SK-N-MC (cell line): ENCODE data around the gene TSPAN7.

Experiments
- DNase-seq: peaks from one replicate; pipeline ENCODE4 v3.0.0-alpha.2; 2011; ENCODE audit warnings: low read depth, low spot score
- H3K27ac ChIP-seq: fragments of 200-600 bp; sonication (generic); 2 replicates; pipeline ENCODE4 v1.5.1; 2016; ENCODE audit warnings: mixed run types
- H3K36me3 ChIP-seq: fragments of 200-600 bp; sonication (generic); 2 replicates; pipeline ENCODE4 v1.6.1; 2017; ENCODE audit warnings: antibody characterized with exemption, low read length, mixed read lengths; ENCODE audit not compliant: insufficient read depth
- H3K4me3 ChIP-seq: fragments of 200-600 bp; sonication (generic); 2 replicates; pipeline ENCODE4 v1.5.1; 2016
- H3K9ac ChIP-seq: fragments of 200-600 bp; sonication (generic); 2 replicates; pipeline ENCODE4 v1.8.0; 2017; ENCODE audit warnings: mixed run types, mixed read lengths; ENCODE audit not compliant: insufficient read length
- H3K9me3 ChIP-seq: fragments of 200-600 bp; sonication (generic); 2 replicates; pipeline ENCODE4 v1.6.1; 2017; ENCODE audit warnings: low read depth, mild to moderate bottlenecking, antibody characterized with exemption, low read length, moderate library complexity, mixed read lengths
- EZH2 ChIP-seq: fragments of 200-600 bp; sonication (generic); IDR thresholded peaks from one replicate; pipeline ENCODE4 v1.6.1; 2017; ENCODE audit warnings: antibody characterized with exemption
- FOXP2 ChIP-seq: optimal IDR thresholded peaks from 2 replicates; pipeline ENCODE3; 2011; ENCODE audit warnings: mild to moderate bottlenecking, moderate library complexity; ENCODE audit not compliant: insufficient read depth; ENCODE audit errors: extremely low read length, control extremely low read depth
- POLR2AphosphoS5 ChIP-seq: IDR thresholded peaks from 2 replicates; pipeline ENCODE4 v1.6.1; 2012; ENCODE audit warnings: mild to moderate bottlenecking, low read depth, low read length, borderline replicate concordance

TSPAN7 gene

DNA sequence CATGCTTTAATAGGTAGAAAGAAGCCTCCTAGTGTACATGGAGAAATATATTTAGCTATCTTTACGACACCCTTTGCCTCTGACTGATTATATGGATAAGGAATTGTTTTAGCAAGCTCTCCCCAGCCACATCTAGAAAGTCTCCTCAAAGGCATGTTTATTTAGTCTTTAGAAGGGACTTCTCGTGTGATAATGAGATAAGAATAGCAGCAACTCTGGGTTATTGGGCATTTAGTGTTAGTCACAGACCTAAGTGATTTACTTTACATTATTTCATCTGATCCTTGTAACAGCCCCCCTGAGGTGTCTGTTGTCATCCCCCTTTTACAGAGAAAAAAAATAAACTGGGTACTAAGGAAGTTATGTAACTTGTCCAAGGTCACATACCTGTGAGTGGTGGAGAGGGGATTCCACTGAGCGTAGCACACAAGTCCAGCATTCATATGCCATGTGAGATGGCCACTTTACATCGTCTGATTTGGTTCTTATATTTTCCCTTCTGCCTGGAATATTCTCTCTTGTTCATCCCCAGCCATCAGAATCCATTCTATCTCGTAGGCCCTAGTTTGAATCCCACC, 77.7 kb downstream of the TSPAN7 start:
- no peaks in the 10 kb centered on the region for H3K9me3 ChIP-seq
- no peak overlapping the region for H3K27ac ChIP-seq
- TF ChIP-seq FOXP2, result no peak
- no peak for TF ChIP-seq POLR2AphosphoS5
- TF ChIP-seq EZH2, result no peak
- DNase-seq, result no peak
- H3K4me3 ChIP-seq, result no peak overlapping the region
- H3K36me3 ChIP-seq, result no peaks in the 10 kb centered on the region
- no peak overlapping the region for H3K9ac ChIP-seq

DNA sequence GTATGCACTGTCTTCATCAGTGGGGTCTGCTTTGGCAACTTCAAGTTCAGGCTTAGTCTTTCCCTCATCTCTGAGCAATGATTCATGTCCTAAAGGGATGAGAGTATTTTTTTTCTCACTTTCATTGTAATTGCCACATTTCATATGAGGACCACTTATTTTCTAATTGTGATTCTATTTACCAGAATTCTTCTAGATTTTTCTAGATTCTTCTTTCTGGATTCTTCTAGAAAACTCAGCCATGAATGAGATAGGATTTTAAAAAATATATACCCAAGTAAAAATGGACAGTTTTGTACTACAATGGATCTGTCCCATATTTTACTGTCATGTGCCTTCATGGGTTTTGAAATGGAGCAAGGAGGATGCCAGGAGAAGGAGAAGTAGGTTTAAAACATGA, 78.4 kb downstream of the TSPAN7 start:
- no peak overlapping the region for H3K4me3 ChIP-seq
- TF ChIP-seq EZH2, result no peak
- TF ChIP-seq FOXP2, result no peak
- no peak for TF ChIP-seq POLR2AphosphoS5
- H3K36me3 ChIP-seq, result no peaks in the 10 kb centered on the region
- DNase-seq, result no peak
- H3K9me3 ChIP-seq, result no peaks in the 10 kb centered on the region
- no peak overlapping the region for H3K27ac ChIP-seq
- no peak overlapping the region for H3K9ac ChIP-seq

DNA sequence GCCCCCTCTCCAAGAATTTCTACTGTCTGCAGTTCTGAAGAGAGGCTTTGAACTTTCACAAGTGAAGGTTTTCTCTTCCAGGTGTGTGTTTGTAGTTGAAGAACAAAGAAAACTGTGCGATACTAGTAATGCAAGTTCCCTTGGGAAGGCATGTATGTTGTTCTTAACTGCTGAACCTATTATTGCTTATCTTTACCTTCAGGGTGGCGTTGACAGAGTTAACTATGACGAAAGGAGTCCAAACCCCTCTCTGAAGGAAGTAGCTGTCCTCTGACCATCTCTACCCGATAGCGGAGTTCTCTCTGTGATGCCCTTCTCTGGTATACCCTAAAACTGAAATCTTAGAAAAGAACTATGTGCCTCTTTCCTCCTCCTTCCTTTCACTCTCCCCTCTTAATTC, 79.9 kb downstream of the TSPAN7 start:
- no peak overlapping the region for H3K9ac ChIP-seq
- no peak for DNase-seq
- no peak overlapping the region for H3K27ac ChIP-seq
- no peak for TF ChIP-seq EZH2
- TF ChIP-seq FOXP2, result no peak
- no peak for TF ChIP-seq POLR2AphosphoS5
- H3K36me3 ChIP-seq, result no peaks in the 10 kb centered on the region
- no peaks in the 10 kb centered on the region for H3K9me3 ChIP-seq
- H3K4me3 ChIP-seq, result no peak overlapping the region

DNA sequence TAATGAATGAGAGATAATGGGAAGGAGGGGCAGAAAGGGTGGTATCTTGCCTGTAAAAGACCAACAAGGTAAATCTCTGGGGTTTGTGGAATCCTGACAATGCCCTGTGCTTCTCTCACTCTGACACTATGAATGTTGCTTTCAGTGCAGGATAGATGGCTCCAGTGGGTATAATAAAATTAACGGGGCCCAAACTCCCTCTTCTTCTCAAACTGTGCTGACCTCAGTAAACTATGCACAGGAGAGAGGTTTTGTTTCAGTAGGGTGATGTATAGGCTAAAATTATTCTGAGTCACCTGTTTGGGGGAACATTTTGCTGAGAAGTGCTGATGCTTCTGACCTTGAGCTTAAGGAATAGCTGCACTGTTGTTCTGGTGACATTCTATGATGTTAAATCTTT, 82.6 kb downstream of the TSPAN7 start:
- H3K27ac ChIP-seq, result no peak overlapping the region
- H3K4me3 ChIP-seq, result no peak overlapping the region
- H3K9ac ChIP-seq, result no peak overlapping the region
- TF ChIP-seq FOXP2 (no peak), EZH2 (no peak), POLR2AphosphoS5 (no peak)
- no peaks in the 10 kb centered on the region for H3K36me3 ChIP-seq
- DNase-seq, result no peak
- no peaks in the 10 kb centered on the region for H3K9me3 ChIP-seq

DNA sequence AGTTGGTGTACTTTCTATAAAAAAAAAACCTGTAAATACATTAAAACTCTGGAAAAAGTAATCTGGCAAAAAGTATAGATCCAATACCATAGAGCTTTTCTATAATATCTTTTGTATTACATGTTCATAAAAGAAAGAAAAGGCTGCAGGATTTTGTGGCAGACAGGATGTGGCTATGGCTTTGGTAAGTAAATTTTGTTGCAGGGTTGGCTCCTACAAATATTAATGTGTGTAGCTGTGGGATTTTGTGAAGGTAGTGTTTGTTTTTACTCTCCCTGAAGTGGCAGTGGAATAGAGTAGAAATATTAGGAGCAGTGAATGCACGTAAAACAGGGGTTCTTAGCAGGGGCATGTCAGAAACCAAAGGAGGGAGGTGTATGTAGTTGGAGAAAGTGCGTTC, 84.8 kb downstream of the TSPAN7 start:
- TF ChIP-seq EZH2, result no peak
- no peak for TF ChIP-seq POLR2AphosphoS5
- TF ChIP-seq FOXP2, result no peak
- H3K9ac ChIP-seq, result no peak overlapping the region
- H3K9me3 ChIP-seq, result no peaks in the 10 kb centered on the region
- no peak for DNase-seq
- H3K36me3 ChIP-seq, result no peaks in the 10 kb centered on the region
- no peak overlapping the region for H3K4me3 ChIP-seq
- no peak overlapping the region for H3K27ac ChIP-seq

DNA sequence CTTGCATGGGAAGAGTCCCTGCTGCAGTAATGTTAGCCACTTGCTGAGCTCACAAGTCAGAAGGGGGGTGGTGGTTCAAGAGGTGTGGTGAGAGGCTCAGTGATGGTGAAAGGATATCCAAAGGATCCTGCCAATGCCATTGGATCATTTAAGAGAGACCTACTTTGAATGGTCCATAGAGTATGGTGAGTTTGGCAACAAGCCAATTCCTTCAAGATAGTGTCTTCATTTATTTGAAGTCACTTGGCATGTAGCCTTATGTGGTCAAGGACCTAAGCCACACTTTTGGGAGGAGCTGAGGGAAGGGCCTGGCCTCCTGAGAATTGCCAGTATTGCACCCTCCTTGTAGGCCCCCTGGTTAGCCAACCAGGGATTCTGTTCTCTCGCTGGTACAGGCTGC, 87.9 kb downstream of the TSPAN7 start:
- TF ChIP-seq EZH2 (no peak), FOXP2 (no peak), POLR2AphosphoS5 (no peak)
- no peak overlapping the region for H3K9ac ChIP-seq
- no peak overlapping the region for H3K4me3 ChIP-seq
- H3K36me3 ChIP-seq, result no peaks in the 10 kb centered on the region
- H3K27ac ChIP-seq, result no peak overlapping the region
- no peaks in the 10 kb centered on the region for H3K9me3 ChIP-seq
- no peak for DNase-seq

DNA sequence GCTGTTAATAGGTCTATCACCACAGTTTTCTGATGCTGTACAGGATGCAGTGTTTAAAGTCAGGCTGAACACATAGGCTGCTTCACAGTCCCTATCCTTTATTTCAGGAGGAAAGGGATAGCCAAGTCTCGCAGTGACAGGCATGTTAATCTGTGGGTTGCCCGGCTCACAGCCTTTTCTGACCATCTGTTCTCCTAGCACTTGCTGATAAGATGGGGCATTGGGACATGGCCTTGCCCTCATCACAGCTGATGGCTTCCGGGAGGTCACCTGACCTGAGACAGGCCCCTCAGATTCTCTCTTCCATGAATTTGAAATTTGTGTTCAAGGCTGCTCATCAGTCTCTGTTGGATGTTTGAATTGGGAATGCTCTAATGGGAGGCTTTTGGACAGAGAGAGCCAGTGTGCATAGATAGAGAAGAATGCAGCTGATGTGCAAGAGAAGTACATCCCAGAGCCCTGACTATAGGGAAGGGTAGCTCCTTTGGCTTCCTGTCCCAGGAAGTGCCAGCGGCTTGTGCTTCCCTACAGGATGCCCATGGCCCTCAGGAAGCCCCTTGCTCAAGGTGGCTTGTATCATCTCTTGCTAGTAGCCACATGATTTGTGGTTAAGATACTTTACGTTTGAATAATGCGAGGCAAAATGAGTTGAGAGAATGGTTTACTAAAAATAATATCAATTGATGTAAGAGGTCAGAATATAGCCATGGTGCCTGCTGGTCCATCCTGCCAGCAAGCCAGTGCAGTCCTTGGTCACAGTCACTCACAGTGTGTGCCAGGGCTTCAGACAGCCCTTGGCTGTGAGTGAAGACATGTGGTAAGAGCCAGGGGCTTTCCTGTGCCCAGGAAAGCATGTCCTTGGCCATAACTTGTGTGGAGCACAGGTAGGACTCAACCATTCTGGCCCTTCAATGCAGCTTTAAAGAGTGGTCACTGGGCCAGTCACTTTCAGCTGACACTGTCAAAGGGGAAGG, 88.6 kb downstream of the TSPAN7 start:
- Histone ChIP-seq H3K36me3 (no peaks in the 10 kb centered on the region), H3K9me3 (no peaks in the 10 kb centered on the region), H3K27ac (no peak overlapping the region), H3K4me3 (no peak overlapping the region), H3K9ac (no peak overlapping the region)
- DNase-seq, result no peak
- TF ChIP-seq EZH2 (no peak), FOXP2 (no peak), POLR2AphosphoS5 (no peak)
